Mesenchymal stem cell (in vitro differentiated cells and primary cell): Measurements from ENCODE around the gene SLC1A3.

Source experiments
- DNase-seq: peaks from one replicate; pipeline ENCODE4 v3.0.0-alpha.2; 2013
- H2AFZ ChIP-seq: one replicate; pipeline ENCODE4 v1.6.1; 2013; ENCODE audit warnings: low read depth, mild to moderate bottlenecking, control low read depth, inconsistent platforms, low read length, moderate library complexity
- H2AK5ac ChIP-seq: 2 replicates; pipeline ENCODE4 v1.6.1; 2013; ENCODE audit warnings: low read length, moderate library complexity, mild to moderate bottlenecking, inconsistent platforms; ENCODE audit not compliant: severe bottlenecking
- H2BK120ac ChIP-seq: one replicate; pipeline ENCODE4 v1.6.1; 2013; ENCODE audit warnings: low read depth, mild to moderate bottlenecking, inconsistent platforms, low read length, moderate library complexity
- H2BK12ac ChIP-seq, 2 experiments: one replicate each; pipeline ENCODE4 v1.6.1; 2013; ENCODE audit warnings: inconsistent platforms in 2 of 2, low read length in 2 of 2, mild to moderate bottlenecking in 2 of 2, moderate library complexity in 2 of 2, control low read depth in 1 of 2
- H2BK15ac ChIP-seq: one replicate; pipeline ENCODE4 v1.6.1; 2013; ENCODE audit warnings: mild to moderate bottlenecking, low read depth, inconsistent platforms; ENCODE audit not compliant: poor library complexity, severe bottlenecking
- H2BK5ac ChIP-seq: 2 replicates; pipeline ENCODE4 v1.6.1; 2013; ENCODE audit warnings: low read depth, mild to moderate bottlenecking, low read length, control low read depth, inconsistent platforms; ENCODE audit not compliant: poor library complexity, severe bottlenecking
- H3K14ac ChIP-seq, 2 experiments: one replicate each; pipeline ENCODE4 v1.6.1; 2013; ENCODE audit warnings: inconsistent platforms in 2 of 2, low read length in 2 of 2, control low read depth in 1 of 2, mild to moderate bottlenecking in 1 of 2, moderate library complexity in 1 of 2
- H3K18ac ChIP-seq, 2 experiments: one replicate each; pipeline ENCODE4 v1.6.1; 2013; ENCODE audit warnings: inconsistent platforms in 2 of 2, low read length in 2 of 2, control low read depth in 1 of 2, low read depth in 1 of 2, mild to moderate bottlenecking in 1 of 2
- H3K23ac ChIP-seq, 2 experiments: one replicate each; pipeline ENCODE4 v1.6.1; 2013; ENCODE audit warnings: inconsistent platforms in 2 of 2, low read length in 2 of 2, mild to moderate bottlenecking in 2 of 2, moderate library complexity in 2 of 2, control low read depth in 1 of 2
- H3K27ac ChIP-seq: 2 replicates; pipeline ENCODE4 v1.5.1; 2013; ENCODE audit warnings: mild to moderate bottlenecking, moderate library complexity, low read length, control low read depth, inconsistent platforms; ENCODE audit not compliant: poor library complexity, severe bottlenecking
- H3K27me3 ChIP-seq, 2 experiments: 2 replicates each; pipeline versions ENCODE4 v1.6.1 to v1.7.0; 2013; ENCODE audit warnings: low read length in 2 of 2, mild to moderate bottlenecking in 2 of 2, moderate library complexity in 2 of 2, control low read depth in 1 of 2, inconsistent platforms in 1 of 2; ENCODE audit not compliant: control insufficient read depth in 1 of 2, insufficient read depth in 1 of 2
- H3K36me3 ChIP-seq, 2 experiments: 2 replicates each; pipeline versions ENCODE4 v1.6.1 to v1.7.0; 2013; ENCODE audit warnings: low read length in 2 of 2, control low read depth in 1 of 2, inconsistent platforms in 1 of 2, low read depth in 1 of 2, mild to moderate bottlenecking in 1 of 2; ENCODE audit not compliant: insufficient read depth in 2 of 2, control insufficient read depth in 1 of 2
- H3K4ac ChIP-seq, 2 experiments: one replicate each; pipeline ENCODE4 v1.6.1; 2013; ENCODE audit warnings: inconsistent platforms in 2 of 2, low read length in 2 of 2, mild to moderate bottlenecking in 2 of 2, moderate library complexity in 2 of 2, control low read depth in 1 of 2, low read depth in 1 of 2
- H3K4me1 ChIP-seq: 2 replicates; pipeline ENCODE4 v1.6.1; 2013; ENCODE audit warnings: low read depth, low read length, control low read depth; ENCODE audit not compliant: control insufficient read depth, insufficient read depth
- H3K4me2 ChIP-seq: 2 replicates; pipeline ENCODE4 v1.6.1; 2013; ENCODE audit warnings: low read length, mild to moderate bottlenecking, inconsistent platforms; ENCODE audit not compliant: poor library complexity, severe bottlenecking
- H3K4me3 ChIP-seq, 2 experiments: 2 replicates each; pipeline versions ENCODE4 v1.5.1 to v1.7.0; 2013; ENCODE audit warnings: low read length in 2 of 2, mild to moderate bottlenecking in 2 of 2, control low read depth in 1 of 2, low read depth in 1 of 2; ENCODE audit not compliant: insufficient read depth in 1 of 2
- H3K79me1 ChIP-seq: replicated peaks from 2 replicates; pipeline ENCODE4 v1.6.1; 2013; ENCODE audit warnings: mild to moderate bottlenecking, control low read depth, low read length, inconsistent platforms; ENCODE audit not compliant: poor library complexity, severe bottlenecking
- H3K9ac ChIP-seq: 2 replicates; pipeline ENCODE4 v1.7.0; 2013; ENCODE audit warnings: mild to moderate bottlenecking, low read length, moderate library complexity
- H3K9me3 ChIP-seq: 2 replicates; pipeline ENCODE4 v1.7.0; 2013; ENCODE audit warnings: mild to moderate bottlenecking, low read length; ENCODE audit not compliant: control insufficient read depth
- H4K8ac ChIP-seq: one replicate; pipeline ENCODE4 v1.6.1; 2013; ENCODE audit warnings: inconsistent platforms, mild to moderate bottlenecking, low read length, moderate library complexity
- H4K91ac ChIP-seq: one replicate; pipeline ENCODE4 v1.6.1; 2013; ENCODE audit warnings: mild to moderate bottlenecking, low read length, inconsistent platforms
- WGBS: methylation state at CpG from one replicate; pipeline ENCODE4 v1.1.7; 2013; ENCODE audit warnings: mixed read lengths; 5-methylcytosine and 5-hydroxymethylcytosine counted together

Gene SLC1A3

GRCh38 chr5:36611520-36612274 is 5.3 kb downstream of the SLC1A3 start:
- no peak overlapping the region for H4K8ac ChIP-seq
- no peak for DNase-seq
- H3K23ac ChIP-seq, result no peak overlapping the region
- no peak overlapping the region for H2BK120ac ChIP-seq
- H3K36me3 ChIP-seq, result peaks cover 4 to 77% of the 10 kb centered on the region in 2 experiments
- no peak overlapping the region for H3K9ac ChIP-seq
- no peak overlapping the region for H3K14ac ChIP-seq
- no peak overlapping the region for H2AFZ ChIP-seq
- H3K27me3 ChIP-seq, result no peaks in the 10 kb centered on the region
- H3K79me1 ChIP-seq, result no peaks in the 10 kb centered on the region
- H3K4me1 ChIP-seq, result no peaks in the 10 kb centered on the region
- H3K4ac ChIP-seq, result no peak overlapping the region
- H3K4me2 ChIP-seq, result no peak overlapping the region
- no peaks in the 10 kb centered on the region for H3K9me3 ChIP-seq
- WGBS, result 95% methylated on average over 8 of the region's 9 CpGs
- no peak overlapping the region for H2BK15ac ChIP-seq
- H3K27ac ChIP-seq, result no peak overlapping the region
- H2AK5ac ChIP-seq, result no peak overlapping the region
- no peak overlapping the region for H3K18ac ChIP-seq
- H2BK12ac ChIP-seq, result no peak overlapping the region
- peak overlapping the region in 1 of 2 experiments; percentile 27 for H3K4me3 ChIP-seq
- no peak overlapping the region for H2BK5ac ChIP-seq
- no peak overlapping the region for H4K91ac ChIP-seq

DNA sequence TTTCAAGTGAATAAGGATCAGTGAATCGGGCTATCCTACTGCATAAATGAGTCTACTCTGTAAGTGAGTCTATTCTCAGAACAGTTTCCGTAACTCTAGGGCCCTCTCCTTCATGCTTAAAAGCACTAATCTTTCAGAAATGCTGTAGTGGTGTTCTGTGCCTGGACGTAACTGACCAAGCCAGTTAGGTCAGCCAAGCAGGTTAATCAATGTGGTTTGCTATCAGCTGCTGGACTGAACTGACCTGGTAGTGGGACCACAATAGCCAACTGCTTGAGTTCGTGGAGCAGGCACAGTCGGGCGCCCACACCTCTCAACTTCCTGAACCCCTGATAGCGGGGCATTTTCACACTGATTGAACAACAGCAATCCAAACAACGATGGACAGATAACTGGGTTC is 6.8 kb downstream of the SLC1A3 start:
- H3K27ac ChIP-seq, result no peak overlapping the region
- H2BK5ac ChIP-seq, result no peak overlapping the region
- H3K36me3 ChIP-seq, result peaks cover 4 to 90% of the 10 kb centered on the region in 2 experiments
- H4K91ac ChIP-seq, result no peak overlapping the region
- no peaks in the 10 kb centered on the region for H3K9me3 ChIP-seq
- no peak for DNase-seq
- no peak overlapping the region for H4K8ac ChIP-seq
- no peak overlapping the region for H2BK15ac ChIP-seq
- no peaks in the 10 kb centered on the region for H3K4me1 ChIP-seq
- no peak overlapping the region for H2BK120ac ChIP-seq
- no peak overlapping the region for H3K4ac ChIP-seq
- H3K14ac ChIP-seq, result no peak overlapping the region
- no peak overlapping the region for H2AFZ ChIP-seq
- H2BK12ac ChIP-seq, result no peak overlapping the region
- H3K4me2 ChIP-seq, result no peak overlapping the region
- H3K27me3 ChIP-seq, result no peaks in the 10 kb centered on the region
- 73% methylated on average over 8 of the region's 8 CpGs for WGBS
- H3K79me1 ChIP-seq, result no peaks in the 10 kb centered on the region
- no peak overlapping the region for H3K9ac ChIP-seq
- no peak overlapping the region for H3K4me3 ChIP-seq
- no peak overlapping the region for H2AK5ac ChIP-seq
- H3K23ac ChIP-seq, result no peak overlapping the region
- H3K18ac ChIP-seq, result no peak overlapping the region

GRCh38 chr5:36613771-36614656 is 7.6 kb downstream of the SLC1A3 start:
- Histone ChIP-seq H4K8ac (no peak overlapping the region), H2BK5ac (no peak overlapping the region), H3K4me3 (no peak overlapping the region), H3K27me3 (no peaks in the 10 kb centered on the region), H3K4me1 (no peaks in the 10 kb centered on the region), H2AFZ (no peak overlapping the region), H3K4ac (no peak overlapping the region), H3K4me2 (no peak overlapping the region), H3K9me3 (no peaks in the 10 kb centered on the region), H2BK12ac (no peak overlapping the region), H3K14ac (no peak overlapping the region), H3K27ac (no peak overlapping the region), H3K23ac (no peak overlapping the region), H3K9ac (no peak overlapping the region), H2BK120ac (no peak overlapping the region), H2AK5ac (no peak overlapping the region), H4K91ac (no peak overlapping the region), H2BK15ac (no peak overlapping the region), H3K18ac (no peak overlapping the region), H3K79me1 (no peaks in the 10 kb centered on the region), H3K36me3 (peaks cover 4 to 91% of the 10 kb centered on the region in 2 experiments)
- DNase-seq, result no peak
- no CpG with 5 or more reads among the region's 7 CpGs for WGBS

- Histone ChIP-seq H4K91ac (no peak overlapping the region), H2BK15ac (no peak overlapping the region), H3K4me1 (no peaks in the 10 kb centered on the region), H2BK12ac (no peak overlapping the region), H2BK5ac (no peak overlapping the region), H3K4ac (no peak overlapping the region), H3K79me1 (no peaks in the 10 kb centered on the region), H3K27me3 (no peaks in the 10 kb centered on the region), H2BK120ac (no peak overlapping the region), H4K8ac (no peak overlapping the region), H3K9me3 (no peaks in the 10 kb centered on the region), H3K4me3 (no peak overlapping the region), H3K23ac (no peak overlapping the region), H3K4me2 (no peak overlapping the region), H3K27ac (no peak overlapping the region), H3K36me3 (peaks cover 4 to 90% of the 10 kb centered on the region in 2 experiments), H3K9ac (no peak overlapping the region), H2AK5ac (no peak overlapping the region), H3K18ac (no peak overlapping the region), H3K14ac (no peak overlapping the region), H2AFZ (no peak overlapping the region)
- WGBS, result 67% methylated on average over 4 of the region's 4 CpGs
- DNase-seq, result no peak
Measured at GRCh38 chr5:36614657-36615308, 8.4 kb downstream of the SLC1A3 start.
